Vagina (tissue), 2 donors: ENCODE measurements around the gene SLC35A3. TPM values are rescaled to one million over a fixed set of nuclear protein-coding genes. Genes with fewer than 3 reads are reported as not detected.
"Not testable (repeated sequence)": the region's sequence is repeated elsewhere in the genome, so short reads cannot be mapped to it uniquely, and the experiment has no call there.

Experiments used
- DNase-seq, 2 donors: peaks; one replicate each; pipeline ENCODE4 v3.0.0-alpha.2; 2017; ENCODE audit errors: extremely low spot score in 2 of 2
- H3K27ac ChIP-seq: fragments of 200-600 bp; sonication (generic); one replicate; pipeline ENCODE4 v1.5.1; 2019
- H3K27me3 ChIP-seq: fragments of 200-600 bp; sonication (generic); one replicate; pipeline ENCODE4 v1.5.1; 2019
- H3K36me3 ChIP-seq, 2 donors: fragments of 200-600 bp; sonication (generic); one replicate each; pipeline ENCODE4 v1.5.1; 2017 to 2019
- H3K4me1 ChIP-seq: fragments of 200-600 bp; sonication (generic); one replicate; pipeline ENCODE4 v1.5.1; 2019
- H3K4me3 ChIP-seq, 2 donors: fragments of 200-600 bp; sonication (generic); 1 replicate in 1 of 2; 2 replicates in 1 of 2; pipeline ENCODE4 v1.5.1; 2016 to 2019
- H3K9me3 ChIP-seq: fragments of 200-600 bp; sonication (generic); one replicate; pipeline ENCODE4 v1.5.1; 2019
- CTCF ChIP-seq, 3 experiments: fragments of 450-650 bp in 2 of 3; fragments of 200-600 bp in 1 of 3; sonication (generic) in 1 of 3; IDR thresholded peaks; one replicate each; pipeline ENCODE4 v1.5.1; 2017 to 2019; ENCODE audit warnings: antibody characterized with exemption in 3 of 3, mild to moderate bottlenecking in 2 of 3, moderate library complexity in 2 of 3
- POLR2A ChIP-seq, 2 donors: fragments of 450-650 bp; IDR thresholded peaks; one replicate each; pipeline ENCODE4 v1.6.1; 2017; ENCODE audit warnings: antibody characterized with exemption in 2 of 2, mild to moderate bottlenecking in 2 of 2, moderate library complexity in 2 of 2
- POLR2AphosphoS5 ChIP-seq, 2 donors: sonication (generic); formaldehyde crosslinking; IDR thresholded peaks; one replicate each; pipeline ENCODE4 v1.9.0; 2017; ENCODE audit warnings: antibody characterized with exemption in 2 of 2, mild to moderate bottlenecking in 2 of 2, low read depth in 1 of 2; ENCODE audit not compliant: insufficient read depth in 1 of 2
- intact Hi-C: fragments of 100-400 bp; cut with DNase I; formaldehyde crosslinking; loops from one replicate; pipeline ENCODE4 v1.15.1; 2023
- total RNA-seq: library from RNA; depleted of rRNA; stranded (reverse); fragments of >200 nt; gene quantifications from one replicate; pipeline ENCODE4 v1.2.3, GENCODE V29; 2016

Gene SLC35A3
- total RNA-seq, 1 donor from 2014 or later: 31.9 TPM

- DNase-seq: no peak
- intact Hi-C loops: no loop called here
- Histone ChIP-seq H3K4me3 (no peak overlapping the region), H3K9me3 (no peaks in the 10 kb centered on the region), H3K27ac (no peak overlapping the region), H3K27me3 (no peaks in the 10 kb centered on the region), H3K4me1 (peaks cover 7% of the 10 kb centered on the region), H3K36me3 (no peaks in the 10 kb centered on the region)
- TF ChIP-seq POLR2A (IDR thresholded peaks at IDR 0.05): no peak
- no peak for TF ChIP-seq CTCF (IDR thresholded peaks at IDR 0.05)
- TF ChIP-seq POLR2AphosphoS5 (IDR thresholded peaks at IDR 0.05; ENCODE audit: insufficient read depth in 1 of 2, low read depth in 1 of 2): no peak
These were observed 5.0 kb upstream of the SLC35A3 start for GRCh38 chr1:99964806-99965205.

DNA sequence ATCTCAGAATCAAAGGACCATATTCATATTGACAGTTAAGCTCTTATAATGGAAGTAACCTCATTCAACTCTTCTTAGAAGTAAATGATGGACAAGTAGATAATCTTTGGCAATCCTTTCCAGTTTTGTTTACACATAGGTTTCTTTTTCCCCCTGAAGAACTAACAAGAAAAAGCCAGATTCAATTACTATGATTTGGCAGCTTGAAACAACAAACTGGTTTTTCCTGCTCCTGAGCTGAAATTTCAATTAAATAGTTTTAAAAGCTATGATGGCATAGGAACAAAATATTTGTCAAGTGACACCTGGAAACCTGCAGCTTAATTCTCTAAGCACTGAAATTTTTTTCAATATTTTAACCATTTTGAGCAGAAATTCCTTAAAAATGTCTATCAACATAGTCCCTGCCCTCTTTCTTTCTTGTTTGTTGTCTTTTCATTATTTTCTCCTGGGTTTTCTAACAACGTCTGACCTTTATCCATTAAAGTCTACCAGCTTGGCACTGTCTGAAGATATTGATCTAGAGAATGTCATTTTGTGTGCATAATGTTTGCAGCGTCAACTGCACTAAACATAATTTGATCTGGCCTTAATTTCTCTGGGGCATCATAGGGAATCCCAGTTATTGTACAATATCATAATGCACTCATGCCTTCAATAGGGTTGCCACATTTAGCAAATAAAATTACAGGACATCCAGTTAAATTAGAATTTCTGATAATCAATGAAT is 4.0 kb upstream of the SLC35A3 start:
- intact Hi-C loops: no loop called here
- no peaks in the 10 kb centered on the region for H3K9me3 ChIP-seq
- H3K36me3 ChIP-seq: no peaks in the 10 kb centered on the region
- H3K27ac ChIP-seq: no peak overlapping the region
- no peak overlapping the region for H3K4me3 ChIP-seq
- H3K4me1 ChIP-seq: peaks cover 12% of the 10 kb centered on the region
- DNase-seq: no peak
- H3K27me3 ChIP-seq: no peaks in the 10 kb centered on the region
- TF ChIP-seq POLR2AphosphoS5 (IDR thresholded peaks at IDR 0.05; ENCODE audit: insufficient read depth in 1 of 2, low read depth in 1 of 2): peak in 1 of 2 donors; percentile 43
- TF ChIP-seq CTCF (IDR thresholded peaks at IDR 0.05): no peak

DNA sequence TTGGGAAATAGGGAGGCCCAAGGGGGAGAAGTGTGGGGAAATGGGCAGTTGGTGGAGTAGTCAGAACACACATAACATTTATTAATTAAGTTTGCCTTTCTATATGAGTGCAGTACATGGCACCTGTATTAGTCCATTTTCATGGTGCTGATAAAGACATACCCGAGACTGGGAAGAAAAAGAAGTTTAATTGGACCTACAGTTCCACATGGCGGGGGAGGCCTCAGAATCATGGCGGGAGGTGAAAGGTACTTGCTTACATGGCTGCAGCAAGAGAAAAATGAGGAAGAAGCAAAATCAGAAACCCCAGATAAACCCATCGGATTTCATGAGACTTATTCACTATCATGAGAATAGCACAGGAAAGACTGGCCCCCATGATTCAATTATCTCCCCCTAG is 1.6 kb upstream of the SLC35A3 start:
- intact Hi-C loops: no loop called here
- Histone ChIP-seq H3K27me3 (no peaks in the 10 kb centered on the region), H3K36me3 (no peaks in the 10 kb centered on the region), H3K9me3 (no peaks in the 10 kb centered on the region), H3K4me3 (no peak overlapping the region), H3K4me1 (peaks cover 24% of the 10 kb centered on the region), H3K27ac (no peak overlapping the region)
- no peak for TF ChIP-seq POLR2AphosphoS5 (IDR thresholded peaks at IDR 0.05; ENCODE audit: insufficient read depth in 1 of 2, low read depth in 1 of 2)
- TF ChIP-seq CTCF (IDR thresholded peaks at IDR 0.05): no peak
- TF ChIP-seq POLR2A (IDR thresholded peaks at IDR 0.05): no peak
- DNase-seq: no peak

DNA sequence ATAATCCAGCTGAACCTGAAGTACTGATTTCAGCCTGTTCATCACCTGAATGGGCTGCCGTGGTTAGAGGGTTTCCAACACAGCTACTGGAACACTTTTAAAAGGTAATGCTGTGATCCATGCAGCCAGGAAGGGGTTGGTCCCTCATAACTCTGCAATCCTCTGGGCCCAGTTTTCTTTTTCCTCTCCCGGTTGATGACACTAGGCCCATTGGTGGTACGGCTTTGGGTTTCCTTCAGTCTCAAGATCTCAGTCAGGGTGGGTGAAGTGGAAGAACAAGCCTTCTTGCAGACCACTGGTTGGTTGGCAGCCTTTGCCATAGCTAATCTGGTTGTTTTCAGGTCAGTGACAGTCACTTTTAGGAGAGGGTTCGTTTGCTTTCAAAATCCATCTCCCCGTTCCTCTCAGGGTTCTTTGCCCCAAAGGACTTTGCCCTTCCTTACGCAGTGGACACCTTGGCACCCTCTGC is 502 bp upstream of the SLC35A3 start:
- no peak for TF ChIP-seq POLR2A (IDR thresholded peaks at IDR 0.05)
- no peak for TF ChIP-seq POLR2AphosphoS5 (IDR thresholded peaks at IDR 0.05; ENCODE audit: insufficient read depth in 1 of 2, low read depth in 1 of 2)
- no peak for TF ChIP-seq CTCF (IDR thresholded peaks at IDR 0.05)
- DNase-seq: no peak
- Histone ChIP-seq H3K4me1 (peaks cover 24% of the 10 kb centered on the region), H3K4me3 (peak overlapping the region; percentile 78 to 90), H3K27ac (peak overlapping the region; percentile 84), H3K27me3 (no peaks in the 10 kb centered on the region), H3K36me3 (no peaks in the 10 kb centered on the region), H3K9me3 (no peaks in the 10 kb centered on the region)
- intact Hi-C loops: no loop called here

GRCh38 chr1:99970713-99971255 is 988 bp downstream of the SLC35A3 start:
- H3K27ac ChIP-seq: peak overlapping the region; percentile 84
- no peak for DNase-seq
- intact Hi-C loops: no loop called here
- TF ChIP-seq POLR2A (IDR thresholded peaks at IDR 0.05) (no peak), CTCF (IDR thresholded peaks at IDR 0.05) (no peak), POLR2AphosphoS5 (IDR thresholded peaks at IDR 0.05; ENCODE audit: insufficient read depth in 1 of 2, low read depth in 1 of 2) (no peak)
- no peaks in the 10 kb centered on the region for H3K9me3 ChIP-seq
- H3K4me1 ChIP-seq: peaks cover 24% of the 10 kb centered on the region
- peak overlapping the region; percentile 78 to 90 for H3K4me3 ChIP-seq
- H3K36me3 ChIP-seq: no peaks in the 10 kb centered on the region
- no peaks in the 10 kb centered on the region for H3K27me3 ChIP-seq

GRCh38 chr1:99972066-99972465 is 2.3 kb downstream of the SLC35A3 start:
- H3K36me3 ChIP-seq, intact Hi-C loops, H3K27ac ChIP-seq, H3K4me3 ChIP-seq, H3K9me3 ChIP-seq, H3K27me3 ChIP-seq, DNase-seq: not testable (repeated sequence)
- peaks cover 24% of the 10 kb centered on the region for H3K4me1 ChIP-seq
